ENCODE data around the gene PNMA1.

PNMA1 gene

DNA sequence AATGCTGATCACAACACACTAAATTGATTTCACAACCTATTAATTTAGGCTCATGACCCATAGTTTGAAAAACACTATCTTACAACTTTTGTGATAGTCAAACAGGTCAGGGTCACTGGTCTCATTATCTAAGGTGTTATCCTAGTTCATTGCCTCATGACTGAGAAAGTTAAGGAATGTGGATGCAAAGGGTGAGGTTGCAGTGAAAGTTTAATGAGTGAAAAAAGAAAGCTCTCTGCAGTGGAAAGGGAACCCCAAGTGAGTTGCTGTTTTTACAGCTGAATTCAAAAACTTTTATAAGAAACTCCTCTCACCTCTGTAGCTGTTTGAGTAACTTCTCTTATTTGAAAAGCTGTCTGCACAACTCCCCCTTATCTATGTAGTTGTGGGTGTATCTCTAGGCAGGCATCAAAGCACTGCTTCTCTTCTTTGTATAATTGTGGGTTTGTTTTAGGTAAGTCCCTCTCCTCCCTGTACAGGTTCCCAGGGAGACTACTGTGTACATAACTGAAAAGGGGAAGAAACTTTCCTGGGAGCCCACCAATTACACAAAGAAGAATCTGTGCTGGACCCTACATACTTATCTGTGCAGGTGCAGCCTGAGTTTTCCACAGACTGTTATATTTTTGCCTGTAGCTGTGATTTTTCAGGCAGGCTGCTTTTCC is 50.5 kb downstream of the PNMA1 start:
- DNase-seq (ENCODE audit: low read depth), result no peak

DNA sequence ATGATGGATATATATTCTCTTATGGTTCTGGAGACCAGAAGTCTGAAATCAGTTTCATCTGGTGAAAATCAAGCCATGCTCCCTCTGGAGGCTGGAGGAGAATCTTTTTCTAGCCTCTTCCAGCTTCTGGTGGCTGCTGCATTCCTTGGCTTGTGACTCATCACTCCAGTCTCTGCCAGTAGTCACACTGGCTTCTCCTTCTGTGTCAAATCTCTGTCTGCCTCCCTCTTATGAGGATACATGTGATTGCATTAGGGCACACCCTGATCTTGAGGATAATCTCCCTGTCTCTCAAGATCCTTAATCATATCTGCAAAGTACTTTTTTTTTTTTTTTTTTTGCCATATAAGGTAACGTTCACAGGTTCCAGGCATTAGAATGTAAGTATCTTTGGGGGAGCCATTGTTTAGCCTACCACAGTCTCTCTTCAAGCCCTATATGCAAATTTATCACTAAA is 51.7 kb downstream of the PNMA1 start:
- no peak for DNase-seq (ENCODE audit: low read depth)

DNA sequence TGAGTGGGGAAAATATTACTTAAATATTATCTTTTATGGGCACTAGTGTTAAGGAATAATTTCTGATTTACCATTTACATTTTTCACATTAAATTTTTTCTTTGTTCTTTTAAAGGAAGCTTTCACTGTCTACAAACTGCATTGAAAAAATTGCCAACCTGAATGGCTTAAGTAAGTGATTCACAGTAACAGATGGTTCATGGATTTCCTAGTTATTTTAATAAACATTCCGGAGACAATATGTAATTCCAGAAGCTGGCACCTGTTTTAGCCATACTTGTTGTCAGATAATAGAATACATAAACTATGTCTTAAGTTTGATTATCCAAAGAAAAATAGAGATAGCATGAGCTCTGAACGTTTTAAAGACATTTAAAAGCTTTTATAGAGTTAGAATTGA is 52.3 kb downstream of the PNMA1 start:
- no peak for DNase-seq (ENCODE audit: low read depth)
